CD4-positive, alpha-beta T cell (primary cell): ENCODE measurements around the gene MAP3K1. TPM values are rescaled to one million over a fixed set of nuclear protein-coding genes. Genes with fewer than 3 reads are reported as not detected.
"Not testable (repeated sequence)": the region's sequence is repeated elsewhere in the genome, so short reads cannot be mapped to it uniquely, and the experiment has no call there.

Experiments
- ATAC-seq: fragments of 200-7000 bp; cut with Tn5 transposase; one replicate; pipeline ENCODE4 v1.10.0; 2022; ENCODE audit warnings: mild to moderate bottlenecking; ENCODE audit not compliant: poor library complexity
- CTCF ChIA-PET: fragments of 350-600 bp; sonication (Branson Sonifier 250); formaldehyde crosslinking; loops from one replicate; lab custom pipeline; 2021; ENCODE audit warnings: antibody characterized with exemption, inconsistent platforms; lab: Charles Lee
- POLR2A ChIA-PET: fragments of 350-600 bp; sonication (Branson Sonifier 250); formaldehyde crosslinking; loops from one replicate; lab custom pipeline; 2021; ENCODE audit warnings: antibody characterized with exemption, inconsistent platforms; lab: Charles Lee
- DNase-seq, 14 experiments: peaks; one replicate each; pipeline ENCODE4 v3.0.0-alpha.2; 2013 to 2020; ENCODE audit warnings: mixed read lengths in 2 of 14
- H3K27ac ChIP-seq, 2 donors: one replicate each; pipeline versions ENCODE4 v1.5.1 to v1.7.0; 2013; ENCODE audit warnings: low read length in 2 of 2, low read depth in 1 of 2, mild to moderate bottlenecking in 1 of 2
- H3K27me3 ChIP-seq, 2 experiments: 1 replicate in 1 of 2; 2 replicates in 1 of 2; pipeline versions ENCODE4 v1.6.1 to v1.7.0; 2013; ENCODE audit warnings: low read length in 2 of 2, control low read depth in 1 of 2, mild to moderate bottlenecking in 1 of 2, moderate library complexity in 1 of 2; ENCODE audit not compliant: insufficient read depth in 2 of 2, control insufficient read depth in 1 of 2
- H3K36me3 ChIP-seq: one replicate; pipeline ENCODE4 v1.6.1; 2013; ENCODE audit warnings: low read length, control low read depth; ENCODE audit not compliant: insufficient read depth
- H3K4me1 ChIP-seq: one replicate; pipeline ENCODE4 v1.6.1; 2013; ENCODE audit warnings: low read length, control low read depth; ENCODE audit not compliant: insufficient read depth
- H3K4me3 ChIP-seq: one replicate; pipeline ENCODE4 v1.5.1; 2013; ENCODE audit warnings: mild to moderate bottlenecking, low read length, moderate library complexity
- H3K9me3 ChIP-seq, 2 experiments: 1 replicate in 1 of 2; 2 replicates in 1 of 2; pipeline versions ENCODE4 v1.6.1 to v1.7.0; 2013; ENCODE audit warnings: low read length in 2 of 2, mild to moderate bottlenecking in 2 of 2, control low read depth in 1 of 2, moderate library complexity in 1 of 2; ENCODE audit not compliant: control insufficient read depth in 1 of 2, insufficient read depth in 1 of 2
- H3K27ac Mint-ChIP-seq: one replicate; pipeline ENCODE4 v1.8.0; 2020; ENCODE audit warnings: mixed read lengths
- H3K27me3 Mint-ChIP-seq: one replicate; pipeline ENCODE4 v1.8.0; 2021; ENCODE audit warnings: mixed read lengths
- H3K36me3 Mint-ChIP-seq: one replicate; pipeline ENCODE4 v1.8.0; 2021; ENCODE audit warnings: low read depth, mixed read lengths
- H3K4me1 Mint-ChIP-seq: one replicate; pipeline ENCODE4 v1.8.0; 2021; ENCODE audit warnings: low read depth, mixed read lengths
- H3K4me3 Mint-ChIP-seq: one replicate; pipeline ENCODE4 v1.8.0; 2020; ENCODE audit warnings: mild to moderate bottlenecking, mixed read lengths
- H3K9me3 Mint-ChIP-seq: one replicate; pipeline ENCODE4 v1.8.0; 2020; ENCODE audit warnings: mixed read lengths
- intact Hi-C, 2 experiments: fragments of 100-400 bp; cut with DNase I in 1 of 2; cut with micrococcal nuclease in 1 of 2; formaldehyde crosslinking; loops; one replicate each; pipeline versions ENCODE4 v1.15.1 to v1.9.0; 2023 to 2025; cut with DNase I, micrococcal nuclease
- total RNA-seq, 174 experiments: library from RNA in 2 of 174; stranded (reverse) in 2 of 174; gene quantifications; one replicate each; pipeline ENCODE4 v1.2.3 and lab custom pipeline; 2021 to 2026
- TF ChIP-seq, protein P1 (sequence below): fragments of 200-600 bp; IDR thresholded peaks from one replicate; pipeline ENCODE4 v1.8.0; 2022; ENCODE audit warnings: antibody characterized with exemption, mild to moderate bottlenecking

The MAP3K1 gene
- total RNA-seq, 2 experiments from 2014 or later: 59.4 to 62.5 TPM

DNA sequence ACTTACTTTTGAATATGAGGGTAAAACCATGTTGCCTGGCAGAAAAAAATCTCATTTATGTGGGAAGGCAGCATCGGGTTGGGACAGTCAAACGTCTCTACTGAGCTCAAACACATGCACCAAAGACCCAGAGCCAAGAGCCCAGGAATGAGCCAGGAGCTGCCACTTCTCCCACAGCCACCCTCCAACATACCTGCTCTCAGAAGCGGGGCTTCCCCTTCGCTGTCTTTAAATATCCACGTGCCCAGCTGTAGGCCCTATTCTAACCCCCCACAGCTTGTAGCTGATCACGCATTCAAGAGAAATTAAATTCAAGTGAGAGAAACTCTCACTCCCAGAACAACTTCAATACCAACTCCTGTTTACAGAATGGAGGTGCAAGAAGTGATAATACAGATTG lies 42.6 kb upstream of the MAP3K1 start:
- no peak for DNase-seq
- Histone ChIP-seq H3K4me3 (no peak overlapping the region), H3K27ac (no peak overlapping the region)

DNA sequence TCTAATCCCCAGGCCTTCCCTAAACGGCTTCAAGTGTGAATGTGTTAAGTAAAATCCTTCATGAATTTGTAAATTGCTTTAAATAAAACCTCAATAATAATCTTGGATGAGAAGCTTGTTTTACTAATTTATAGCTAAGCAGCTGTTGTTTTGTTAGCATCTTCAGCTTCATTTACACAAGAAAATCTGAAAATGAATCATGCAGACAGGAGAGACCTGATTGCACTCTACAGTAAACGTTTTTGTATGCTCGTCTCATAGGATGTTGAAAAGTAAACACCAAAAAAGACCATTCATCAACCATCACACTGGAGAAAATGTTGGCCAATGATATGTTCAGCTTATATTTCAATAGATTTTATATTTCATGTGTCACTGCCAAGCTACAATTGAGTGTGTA lies 40.4 kb upstream of the MAP3K1 start:
- TF ChIP-seq, protein P1, sequence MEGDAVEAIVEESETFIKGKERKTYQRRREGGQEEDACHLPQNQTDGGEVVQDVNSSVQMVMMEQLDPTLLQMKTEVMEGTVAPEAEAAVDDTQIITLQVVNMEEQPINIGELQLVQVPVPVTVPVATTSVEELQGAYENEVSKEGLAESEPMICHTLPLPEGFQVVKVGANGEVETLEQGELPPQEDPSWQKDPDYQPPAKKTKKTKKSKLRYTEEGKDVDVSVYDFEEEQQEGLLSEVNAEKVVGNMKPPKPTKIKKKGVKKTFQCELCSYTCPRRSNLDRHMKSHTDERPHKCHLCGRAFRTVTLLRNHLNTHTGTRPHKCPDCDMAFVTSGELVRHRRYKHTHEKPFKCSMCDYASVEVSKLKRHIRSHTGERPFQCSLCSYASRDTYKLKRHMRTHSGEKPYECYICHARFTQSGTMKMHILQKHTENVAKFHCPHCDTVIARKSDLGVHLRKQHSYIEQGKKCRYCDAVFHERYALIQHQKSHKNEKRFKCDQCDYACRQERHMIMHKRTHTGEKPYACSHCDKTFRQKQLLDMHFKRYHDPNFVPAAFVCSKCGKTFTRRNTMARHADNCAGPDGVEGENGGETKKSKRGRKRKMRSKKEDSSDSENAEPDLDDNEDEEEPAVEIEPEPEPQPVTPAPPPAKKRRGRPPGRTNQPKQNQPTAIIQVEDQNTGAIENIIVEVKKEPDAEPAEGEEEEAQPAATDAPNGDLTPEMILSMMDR: no peak
- Mint-ChIP-seq H3K36me3 (no peaks in the 10 kb centered on the region), H3K4me1 (no peaks in the 10 kb centered on the region), H3K9me3 (no peaks in the 10 kb centered on the region), H3K27ac (no peak overlapping the region), H3K4me3 (no peak overlapping the region), H3K27me3 (no peaks in the 10 kb centered on the region)
- no peaks in the 10 kb centered on the region for H3K27me3 ChIP-seq
- intact Hi-C loops: no loop called here
- DNase-seq (no peak), ATAC-seq (no peak)
- POLR2A ChIA-PET: interaction anchor here (1.0 to 1.2 kb wide), 2 partner anchors 9 to 186 kb away, joined by 3 to 4 read pairs; no protein-coding TSS in a partner anchor
- H3K4me1 ChIP-seq: no peaks in the 10 kb centered on the region
- no peaks in the 10 kb centered on the region for H3K36me3 ChIP-seq
- H3K9me3 ChIP-seq: no peaks in the 10 kb centered on the region
- H3K27ac ChIP-seq: no peak overlapping the region
- CTCF ChIA-PET: no interaction called here
- H3K4me3 ChIP-seq: no peak overlapping the region

More for the DNA sequence above, 42.6 kb upstream of the MAP3K1 start:
- H3K27me3 Mint-ChIP-seq: no peaks in the 10 kb centered on the region
- ChIA-PET CTCF (no interaction called here), POLR2A (no interaction called here)
- H3K9me3 ChIP-seq: no peaks in the 10 kb centered on the region
- no peaks in the 10 kb centered on the region for H3K27me3 ChIP-seq
- H3K36me3 ChIP-seq: no peaks in the 10 kb centered on the region
- intact Hi-C loops: no loop called here
- TF ChIP-seq, protein P1: no peak
- H3K27ac Mint-ChIP-seq: no peak overlapping the region
- H3K4me1 Mint-ChIP-seq: no peaks in the 10 kb centered on the region
- no peaks in the 10 kb centered on the region for H3K4me1 ChIP-seq
- ATAC-seq: no peak
- no peak overlapping the region for H3K4me3 Mint-ChIP-seq
- H3K9me3 Mint-ChIP-seq: no peaks in the 10 kb centered on the region
- no peaks in the 10 kb centered on the region for H3K36me3 Mint-ChIP-seq

DNA sequence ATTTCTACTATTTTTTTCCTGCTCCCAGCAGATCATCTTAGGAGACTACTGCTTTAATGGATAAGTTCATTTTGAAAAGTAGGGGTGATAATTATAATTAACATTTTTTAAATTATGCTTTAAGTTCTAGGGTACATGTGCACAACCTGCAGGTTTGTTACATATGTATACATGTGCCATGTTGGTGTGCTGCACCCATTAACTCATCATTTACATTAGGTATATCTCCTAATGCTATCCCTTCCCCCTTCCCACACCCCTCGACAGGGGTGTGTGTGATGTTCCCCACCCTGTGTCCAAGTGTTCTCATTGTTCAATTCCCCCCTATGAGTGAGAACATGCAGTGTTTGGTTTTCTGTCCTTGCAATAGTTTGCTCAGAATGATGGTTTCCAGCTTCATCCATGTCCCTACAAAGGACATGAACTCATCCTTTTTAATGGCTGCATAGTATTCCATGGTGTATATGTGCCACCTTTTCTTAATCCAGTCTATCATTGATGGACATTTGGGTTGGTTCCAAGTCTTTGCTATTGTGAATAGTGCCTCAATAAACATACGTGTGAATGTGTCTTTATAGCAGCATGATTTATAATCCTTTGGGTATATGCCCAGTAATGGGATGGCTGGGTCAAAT lies 39.0 kb upstream of the MAP3K1 start:
- H3K4me1 Mint-ChIP-seq, H3K27ac Mint-ChIP-seq, H3K9me3 ChIP-seq, H3K27ac ChIP-seq, H3K4me1 ChIP-seq, CTCF ChIA-PET, DNase-seq, ATAC-seq, H3K9me3 Mint-ChIP-seq, H3K36me3 Mint-ChIP-seq, H3K4me3 ChIP-seq, intact Hi-C loops, H3K36me3 ChIP-seq, H3K27me3 ChIP-seq, H3K4me3 Mint-ChIP-seq, H3K27me3 Mint-ChIP-seq: not testable (repeated sequence)
- POLR2A ChIA-PET: interaction anchor here (0.9 kb wide), 1 partner anchor 11 kb away, joined by 5 read pairs; no protein-coding TSS in a partner anchor

DNA sequence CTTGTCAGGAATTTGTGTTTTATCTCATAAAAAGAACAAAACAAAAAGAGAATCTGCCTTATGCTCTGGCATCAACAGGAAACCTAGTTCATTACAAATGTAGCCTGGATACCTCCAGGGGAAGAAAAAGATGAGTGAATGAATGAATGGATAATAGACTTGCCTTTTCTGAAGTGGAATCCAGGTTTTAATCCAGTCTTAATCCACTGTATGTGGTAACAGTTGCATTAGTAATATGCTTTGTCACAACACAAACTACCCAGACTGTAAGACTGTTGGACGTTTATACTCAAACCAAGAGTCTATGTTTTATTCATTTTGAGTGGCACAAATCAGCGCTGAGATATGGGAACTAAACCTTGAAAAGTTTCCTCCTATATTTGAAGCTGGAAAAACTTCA lies 32.1 kb upstream of the MAP3K1 start:
- Mint-ChIP-seq H3K4me1 (no peaks in the 10 kb centered on the region), H3K27ac (no peak overlapping the region), H3K27me3 (no peaks in the 10 kb centered on the region), H3K36me3 (no peaks in the 10 kb centered on the region), H3K9me3 (peaks cover 5% of the 10 kb centered on the region), H3K4me3 (no peak overlapping the region)
- H3K4me3 ChIP-seq: no peak overlapping the region
- ATAC-seq (no peak), DNase-seq (no peak)
- H3K27me3 ChIP-seq: no peaks in the 10 kb centered on the region
- intact Hi-C loops: no loop called here
- POLR2A ChIA-PET: no interaction called here
- peaks cover 0 to 5% of the 10 kb centered on the region in 2 experiments for H3K9me3 ChIP-seq
- no peak overlapping the region for H3K27ac ChIP-seq
- no peaks in the 10 kb centered on the region for H3K36me3 ChIP-seq
- CTCF ChIA-PET: no interaction called here
- TF ChIP-seq, protein P1: no peak
- no peaks in the 10 kb centered on the region for H3K4me1 ChIP-seq
